Peyer's patch (tissue), 4 donors: ENCODE results near the gene NOP14. TPM values are rescaled to one million over a fixed set of nuclear protein-coding genes. Genes with fewer than 3 reads are reported as not detected.
A peak's percentile ranks its signal among the peaks of the same experiment; 100 is the strongest.
"Not testable (repeated sequence)": the region's sequence is repeated elsewhere in the genome, so short reads cannot be mapped to it uniquely, and the experiment has no call there.

Source experiments
- DNase-seq, 3 donors: peaks; one replicate each; pipeline ENCODE4 v3.0.0-alpha.2; 2017 to 2019
- H3K27ac ChIP-seq, 4 donors: fragments of 200-600 bp; sonication (generic); one replicate each; pipeline ENCODE4 v1.5.1; 2016 to 2019
- H3K27me3 ChIP-seq, 2 donors: fragments of 200-600 bp; sonication (generic); one replicate each; pipeline ENCODE4 v1.5.1; 2019
- H3K36me3 ChIP-seq, 3 donors: fragments of 200-600 bp; sonication (generic); one replicate each; pipeline ENCODE4 v1.5.1; 2016 to 2019
- H3K4me1 ChIP-seq, 4 donors: fragments of 200-600 bp; sonication (generic); one replicate each; pipeline ENCODE4 v1.5.1; 2016 to 2019
- H3K4me3 ChIP-seq, 4 donors: fragments of 200-600 bp; sonication (generic); 1 replicate in 3 of 4; 2 replicates in 1 of 4; pipeline ENCODE4 v1.5.1; 2016 to 2019; ENCODE audit warnings: mild to moderate bottlenecking in 1 of 4
- H3K9me3 ChIP-seq, 4 donors: fragments of 200-600 bp; sonication (generic); one replicate each; pipeline ENCODE4 v1.5.1; 2016 to 2019; ENCODE audit warnings: mild to moderate bottlenecking in 1 of 4
- POLR2A ChIP-seq, 2 donors: fragments of 450-650 bp; IDR thresholded peaks; one replicate each; pipeline ENCODE4 v1.5.1; 2017; ENCODE audit warnings: antibody characterized with exemption in 2 of 2, mild to moderate bottlenecking in 2 of 2, moderate library complexity in 2 of 2
- total RNA-seq, 4 donors: library from RNA; depleted of rRNA; stranded (reverse); fragments of >200 nt; gene quantifications; one replicate each; pipeline ENCODE4 v1.1.0, GENCODE V29; 2016
- TF ChIP-seq, protein P1 (sequence below), 6 experiments: fragments of 450-650 bp in 4 of 6; fragments of 200-600 bp in 2 of 6; sonication (generic) in 1 of 6; IDR thresholded peaks; one replicate each; pipeline ENCODE4 v1.5.1; 2017 to 2019; ENCODE audit warnings: antibody characterized with exemption in 6 of 6, mild to moderate bottlenecking in 3 of 6, moderate library complexity in 1 of 6

The NOP14 gene
- total RNA-seq, 4 donors from 2014 or later: 13.0 to 76.7 (median 18.6) TPM

- Histone ChIP-seq H3K27ac (no peak overlapping the region), H3K4me1 (no peaks in the 10 kb centered on the region), H3K9me3 (no peaks in the 10 kb centered on the region), H3K4me3 (no peak overlapping the region), H3K27me3 (no peaks in the 10 kb centered on the region), H3K36me3 (peaks cover 0 to 93% (median 0%) of the 10 kb centered on the region in 3 donors)
- TF ChIP-seq, protein P1, sequence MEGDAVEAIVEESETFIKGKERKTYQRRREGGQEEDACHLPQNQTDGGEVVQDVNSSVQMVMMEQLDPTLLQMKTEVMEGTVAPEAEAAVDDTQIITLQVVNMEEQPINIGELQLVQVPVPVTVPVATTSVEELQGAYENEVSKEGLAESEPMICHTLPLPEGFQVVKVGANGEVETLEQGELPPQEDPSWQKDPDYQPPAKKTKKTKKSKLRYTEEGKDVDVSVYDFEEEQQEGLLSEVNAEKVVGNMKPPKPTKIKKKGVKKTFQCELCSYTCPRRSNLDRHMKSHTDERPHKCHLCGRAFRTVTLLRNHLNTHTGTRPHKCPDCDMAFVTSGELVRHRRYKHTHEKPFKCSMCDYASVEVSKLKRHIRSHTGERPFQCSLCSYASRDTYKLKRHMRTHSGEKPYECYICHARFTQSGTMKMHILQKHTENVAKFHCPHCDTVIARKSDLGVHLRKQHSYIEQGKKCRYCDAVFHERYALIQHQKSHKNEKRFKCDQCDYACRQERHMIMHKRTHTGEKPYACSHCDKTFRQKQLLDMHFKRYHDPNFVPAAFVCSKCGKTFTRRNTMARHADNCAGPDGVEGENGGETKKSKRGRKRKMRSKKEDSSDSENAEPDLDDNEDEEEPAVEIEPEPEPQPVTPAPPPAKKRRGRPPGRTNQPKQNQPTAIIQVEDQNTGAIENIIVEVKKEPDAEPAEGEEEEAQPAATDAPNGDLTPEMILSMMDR (IDR thresholded peaks at IDR 0.05): no peak
- TF ChIP-seq POLR2A (IDR thresholded peaks at IDR 0.05): no peak
- DNase-seq: peak in 1 of 3 donors; percentile 32
Measured at GRCh38 chr4:2949782-2950125, 13.5 kb downstream of the NOP14 start.

DNA sequence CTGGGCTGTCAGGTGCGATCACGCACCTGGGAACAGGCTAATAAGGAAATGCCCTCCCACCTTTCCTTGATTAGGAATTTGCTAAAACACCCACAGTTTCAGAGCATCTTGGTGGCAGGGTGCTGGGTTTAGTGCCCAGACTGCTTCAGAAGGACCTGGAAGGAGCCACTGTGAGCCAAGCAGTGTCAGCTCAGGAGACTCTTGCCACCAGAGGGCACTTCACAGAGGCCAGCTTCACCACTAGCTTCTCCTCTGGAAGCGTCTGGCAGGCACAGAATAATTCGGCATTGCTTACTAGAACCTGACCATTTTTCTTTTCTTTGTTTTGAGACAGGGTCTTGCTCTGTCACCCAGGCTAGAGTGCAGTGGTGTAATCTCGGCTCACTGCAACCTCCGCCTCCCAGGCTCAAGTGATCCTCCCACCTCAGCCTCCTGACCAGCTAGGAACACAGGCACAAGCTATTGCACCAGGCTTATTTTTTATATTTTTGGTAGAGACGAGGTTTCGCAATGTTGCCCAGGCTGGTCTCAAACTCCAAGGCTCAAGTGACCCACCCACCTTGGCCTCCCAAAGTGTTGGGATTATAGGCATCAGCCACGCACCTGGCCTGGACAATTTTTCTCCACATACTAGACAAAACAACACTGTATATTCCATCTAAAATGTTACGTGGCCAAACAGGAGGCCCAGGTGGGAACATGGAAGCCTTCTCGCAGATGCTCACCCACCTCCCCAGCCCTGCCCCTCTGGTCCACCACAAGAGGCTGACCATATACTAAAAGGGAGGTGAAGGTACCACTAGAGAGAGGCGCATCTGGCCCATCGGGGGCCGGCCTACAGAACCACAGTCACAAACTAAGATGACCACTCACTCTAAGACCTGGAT lies 14.1 kb downstream of the NOP14 start:
- H3K9me3 ChIP-seq: no peaks in the 10 kb centered on the region
- no peaks in the 10 kb centered on the region for H3K27me3 ChIP-seq
- H3K4me1 ChIP-seq: no peaks in the 10 kb centered on the region
- peaks cover 0 to 95% (median 0%) of the 10 kb centered on the region in 3 donors for H3K36me3 ChIP-seq
- no peak overlapping the region for H3K4me3 ChIP-seq
- H3K27ac ChIP-seq: no peak overlapping the region
- DNase-seq: peak in 2 of 3 donors; percentile 51 to 70
- no peak for TF ChIP-seq POLR2A (IDR thresholded peaks at IDR 0.05)
- TF ChIP-seq, protein P1 (IDR thresholded peaks at IDR 0.05): peak in 4 of 6 experiments; percentile 22 to 39 (median 36)

GRCh38 chr4:2947926-2948325 lies 15.3 kb downstream of the NOP14 start:
- TF ChIP-seq, protein P1 (IDR thresholded peaks at IDR 0.05): no peak
- no peak for TF ChIP-seq POLR2A (IDR thresholded peaks at IDR 0.05)
- no peak overlapping the region for H3K27ac ChIP-seq
- H3K27me3 ChIP-seq: no peaks in the 10 kb centered on the region
- peak in 2 of 3 donors; percentile 35 to 43 for DNase-seq
- no peak overlapping the region for H3K4me3 ChIP-seq
- peaks cover 0 to 5% (median 0%) of the 10 kb centered on the region in 4 donors for H3K4me1 ChIP-seq
- H3K36me3 ChIP-seq: peaks cover 0 to 96% (median 0%) of the 10 kb centered on the region in 3 donors
- no peaks in the 10 kb centered on the region for H3K9me3 ChIP-seq

DNA sequence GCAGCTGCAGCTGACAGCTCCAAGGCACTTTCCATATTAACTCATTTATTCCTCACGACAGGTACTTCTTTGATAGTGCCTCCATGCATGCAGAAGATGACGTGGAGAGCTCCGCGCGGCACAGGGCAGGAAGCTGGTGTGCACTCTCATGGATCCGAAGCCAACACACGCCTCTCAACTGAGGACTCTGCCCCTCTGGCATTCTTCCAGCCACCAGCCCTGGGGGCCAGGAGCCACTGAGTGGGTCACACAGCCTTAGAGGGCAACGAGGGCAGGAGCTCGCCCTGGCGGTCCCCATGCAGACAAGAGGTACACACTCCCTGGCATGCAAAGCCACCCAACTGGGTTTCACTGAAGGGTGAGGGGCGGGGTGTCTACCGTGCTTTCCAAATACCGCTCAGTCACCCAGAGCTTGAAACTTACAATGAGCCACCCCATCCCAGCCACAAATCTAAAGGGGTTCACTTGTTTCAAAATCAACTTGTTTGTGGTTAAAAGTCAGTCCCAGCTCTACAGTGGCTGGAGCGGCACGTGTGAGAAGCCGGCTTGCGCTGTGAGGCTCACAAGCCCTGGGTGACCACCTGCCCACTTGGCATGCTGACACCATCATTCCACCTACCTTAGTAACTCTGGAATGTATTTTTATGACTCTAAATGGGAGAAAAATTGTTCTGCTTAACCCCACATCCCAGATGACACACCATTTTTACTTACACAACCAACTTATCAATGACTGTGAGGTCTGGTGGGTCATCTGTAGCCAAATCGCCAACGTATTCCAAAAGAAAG lies 16.2 kb downstream of the NOP14 start:
- Histone ChIP-seq H3K27ac (no peak overlapping the region), H3K9me3 (no peaks in the 10 kb centered on the region), H3K4me3 (no peak overlapping the region), H3K36me3 (peaks cover 0 to 96% (median 0%) of the 10 kb centered on the region in 3 donors), H3K27me3 (no peaks in the 10 kb centered on the region), H3K4me1 (peaks cover 0 to 13% (median 0%) of the 10 kb centered on the region in 4 donors)
- TF ChIP-seq, protein P1 (IDR thresholded peaks at IDR 0.05): no peak
- TF ChIP-seq POLR2A (IDR thresholded peaks at IDR 0.05): no peak
- DNase-seq: peak in 2 of 3 donors; percentile 44 to 48

DNA sequence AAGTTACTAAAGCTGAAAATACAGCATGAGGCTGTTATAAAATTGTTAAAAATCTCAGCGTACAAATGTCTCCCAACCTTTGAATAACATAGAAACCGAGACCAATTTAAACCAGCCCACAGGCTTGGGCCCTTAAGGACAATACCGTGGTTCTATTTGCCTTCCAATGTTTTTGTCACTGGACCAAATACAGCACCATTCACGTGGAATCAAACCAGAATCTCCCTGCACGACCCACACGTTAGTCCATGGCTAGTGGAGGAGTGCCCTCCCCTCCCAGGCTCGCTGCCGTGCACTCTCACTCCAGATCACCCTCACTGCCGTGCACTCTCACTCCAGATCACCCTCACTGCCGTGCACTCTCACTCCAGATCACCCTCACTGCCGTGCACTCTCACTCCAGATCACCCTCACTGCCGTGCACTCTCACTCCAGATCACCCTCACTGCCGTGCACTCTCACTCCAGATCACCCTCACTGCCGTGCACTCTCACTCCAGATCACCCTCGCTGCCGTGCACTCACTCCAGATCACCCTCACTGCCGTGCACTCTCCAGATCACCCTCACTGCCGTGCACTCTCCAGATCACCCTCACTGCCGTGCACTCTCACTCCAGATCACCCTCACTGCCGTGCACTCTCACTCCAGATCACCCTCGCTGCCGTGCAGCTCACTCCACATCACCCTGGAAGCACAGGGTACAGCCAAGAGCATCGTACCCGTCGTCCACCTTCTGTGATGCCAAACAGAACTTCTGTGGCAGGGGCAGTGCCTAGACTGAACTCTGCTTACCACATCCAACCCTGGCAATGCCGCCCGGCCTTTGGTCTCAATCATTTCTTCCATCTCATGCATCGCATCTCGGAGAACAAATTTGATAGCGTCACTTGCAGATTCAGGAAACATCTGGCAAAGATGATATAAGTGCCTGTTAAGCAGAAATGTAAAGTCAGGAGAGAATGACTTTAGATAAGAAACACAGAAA lies 17.3 kb downstream of the NOP14 start:
- H3K9me3 ChIP-seq, H3K4me3 ChIP-seq: not testable (repeated sequence)
- peaks cover 0 to 96% (median 0%) of the 10 kb centered on the region in 3 donors for H3K36me3 ChIP-seq

More for the DNA sequence above, 17.3 kb downstream of the NOP14 start:
- DNase-seq: peak in 2 of 3 donors; percentile 27 to 29
- H3K4me1 ChIP-seq: peaks cover 0 to 13% (median 0%) of the 10 kb centered on the region in 4 donors
- H3K27ac ChIP-seq, H3K27me3 ChIP-seq: not testable (repeated sequence)
